GM21619 (cell line): ENCODE measurements around the gene TNNT2.

Experiments
- ATAC-seq: cut with Tn5 transposase; IDR thresholded peaks from one replicate; pipeline ENCODE4 v1.9.1; 2021; ENCODE audit not compliant: unreplicated experiment

The TNNT2 gene

GRCh38 chr1:201335901-201336300 lies 41.6 kb downstream of the TNNT2 start:
- ATAC-seq = no peak

GRCh38 chr1:201335174-201335870 lies 42.2 kb downstream of the TNNT2 start:
- no peak for ATAC-seq

GRCh38 chr1:201334325-201335173 lies 42.9 kb downstream of the TNNT2 start:
- ATAC-seq = no peak

DNA sequence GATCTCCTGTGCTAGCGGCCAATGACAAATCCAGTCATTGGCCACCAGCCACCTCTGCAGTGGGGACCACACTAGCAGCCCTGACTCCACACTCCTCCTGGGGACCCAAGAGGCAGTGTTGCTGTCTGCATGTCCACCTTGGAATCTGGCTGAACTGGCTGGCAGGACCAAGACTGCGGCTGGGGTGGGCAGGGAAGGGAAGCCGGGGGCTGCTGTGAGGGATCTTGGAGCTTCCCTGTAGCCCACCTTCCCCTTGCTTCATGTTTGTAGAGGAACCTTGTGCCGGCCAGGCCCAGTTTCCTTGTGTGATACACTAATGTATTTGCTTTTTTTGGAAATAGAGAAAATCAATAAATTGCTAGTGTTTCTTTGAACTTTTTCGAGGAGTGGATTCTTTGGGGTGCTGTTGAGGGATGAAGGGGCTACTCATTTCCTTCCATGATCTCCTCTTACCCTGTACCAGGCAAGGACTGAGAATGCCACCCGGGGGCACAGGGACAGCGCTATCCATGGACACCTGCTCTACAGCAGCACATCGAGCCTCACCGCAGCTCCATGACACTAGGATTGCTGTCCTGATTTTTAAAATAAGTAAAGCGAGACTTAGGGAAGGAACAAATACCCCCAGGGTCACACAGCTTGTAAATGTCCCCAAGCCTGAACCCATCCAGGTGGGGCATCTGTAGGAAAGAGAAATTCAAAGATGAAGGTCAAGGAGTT lies 44.7 kb downstream of the TNNT2 start:
- no peak for ATAC-seq

DNA sequence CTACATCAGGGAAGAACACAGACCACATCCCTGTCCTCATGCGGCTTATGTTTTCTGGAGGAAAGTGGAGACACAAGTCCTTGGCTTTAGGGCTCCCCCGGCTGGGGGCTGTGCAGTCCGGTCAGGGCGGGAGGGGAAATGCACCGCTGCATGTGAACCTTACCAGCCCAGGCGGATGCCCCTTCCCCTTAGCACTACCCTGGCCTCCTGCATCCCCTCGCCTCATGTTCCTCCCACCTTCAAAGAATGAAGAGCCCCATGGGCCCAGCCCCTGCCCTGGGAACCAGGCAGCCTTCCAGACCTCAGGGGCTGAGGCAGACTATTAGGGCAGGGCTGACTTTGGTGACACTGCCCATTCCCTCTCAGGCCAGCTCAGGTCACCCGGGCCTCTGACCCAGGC lies 45.5 kb downstream of the TNNT2 start:
- no peak for ATAC-seq

GRCh38 chr1:201331166-201331565 lies 46.3 kb downstream of the TNNT2 start:
- ATAC-seq = no peak

DNA sequence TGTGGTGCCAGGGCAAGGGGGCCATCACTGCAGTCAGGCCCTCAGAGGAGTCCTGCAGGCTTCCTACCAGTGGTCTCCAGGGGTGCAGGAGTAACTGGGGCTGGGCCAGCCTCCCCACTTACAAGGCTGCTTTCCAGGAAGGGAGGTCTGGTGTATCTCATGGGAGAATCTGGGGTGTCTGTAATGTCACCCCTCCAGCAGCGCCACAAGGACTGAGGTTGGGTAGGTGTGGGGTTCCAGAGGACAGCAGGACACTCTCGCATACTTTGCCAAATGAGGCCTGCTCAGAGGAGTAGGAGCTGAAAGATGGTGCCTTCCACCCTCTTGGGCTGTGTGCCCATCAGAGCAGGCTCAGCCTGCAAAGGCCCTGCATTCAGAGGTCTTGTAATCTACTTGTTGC lies 46.9 kb downstream of the TNNT2 start:
- no peak for ATAC-seq

DNA sequence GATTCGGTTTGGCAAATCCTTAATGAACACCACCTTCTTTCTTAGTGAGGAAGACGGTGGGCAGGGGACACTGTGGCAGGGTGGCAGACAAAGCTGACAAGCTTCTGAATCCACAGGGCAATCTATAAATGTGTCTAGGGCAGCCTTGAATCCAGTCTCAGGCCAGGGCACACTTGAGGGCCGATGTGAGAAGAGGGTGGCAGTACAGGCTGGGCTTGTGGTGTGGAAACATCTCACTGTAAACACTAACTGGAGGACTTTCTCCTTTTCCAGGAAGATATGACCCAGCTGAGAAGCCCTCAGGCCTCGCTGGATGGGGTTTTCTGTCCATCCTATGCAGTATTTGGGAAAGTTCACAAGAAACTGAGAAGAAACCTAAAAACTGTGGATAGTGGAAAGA lies 47.7 kb downstream of the TNNT2 start:
- ATAC-seq = no peak

DNA sequence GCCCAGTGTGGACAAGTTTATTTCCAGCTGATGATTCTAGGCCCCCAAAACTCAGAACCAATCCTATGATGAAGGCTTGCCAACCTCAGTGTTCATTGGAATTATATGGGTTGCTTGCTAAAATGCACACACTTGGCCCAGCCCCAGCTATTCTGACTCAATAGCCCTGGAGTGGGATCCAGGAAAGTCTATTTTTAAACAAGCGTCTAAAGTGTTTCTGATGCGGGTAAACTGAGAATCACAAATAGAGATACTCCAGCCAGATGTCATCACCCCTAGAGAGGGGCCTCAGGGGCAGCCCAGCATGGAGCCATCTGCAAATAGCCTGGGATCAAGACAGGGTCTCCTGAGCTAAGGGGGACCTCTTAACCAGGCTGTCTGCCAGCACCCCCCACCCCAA lies 48.2 kb downstream of the TNNT2 start:
- ATAC-seq = no peak

GRCh38 chr1:201328576-201328975 lies 48.9 kb downstream of the TNNT2 start:
- no peak for ATAC-seq

DNA sequence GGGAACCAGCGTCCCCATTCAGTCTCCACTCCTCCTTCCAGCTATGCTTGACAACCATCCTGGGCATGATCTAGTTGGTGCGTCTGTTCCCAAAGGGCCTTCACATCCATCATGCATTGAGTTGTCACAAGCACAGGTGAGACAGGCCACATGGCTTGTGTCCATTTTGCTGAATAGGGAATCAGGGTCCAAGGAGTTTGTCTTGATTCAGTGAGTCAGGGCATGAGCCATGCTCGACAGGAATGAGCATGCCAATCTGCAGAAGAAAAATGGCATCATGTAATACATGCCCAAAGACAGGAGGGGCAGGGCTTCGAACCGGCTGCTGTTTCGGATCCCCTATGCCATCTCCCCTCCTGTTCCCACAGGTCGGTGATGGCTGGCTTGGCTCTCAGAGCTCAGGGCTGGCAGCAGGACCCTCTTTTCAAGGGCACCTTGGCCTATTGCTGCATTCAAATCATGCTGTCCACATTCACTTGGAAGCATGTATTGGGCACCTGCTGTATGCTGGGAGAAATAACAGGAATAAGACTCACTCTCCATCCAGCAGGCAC lies 49.7 kb downstream of the TNNT2 start:
- ATAC-seq = no peak

GRCh38 chr1:201326710-201327109 lies 50.8 kb downstream of the TNNT2 start:
- ATAC-seq = no peak

DNA sequence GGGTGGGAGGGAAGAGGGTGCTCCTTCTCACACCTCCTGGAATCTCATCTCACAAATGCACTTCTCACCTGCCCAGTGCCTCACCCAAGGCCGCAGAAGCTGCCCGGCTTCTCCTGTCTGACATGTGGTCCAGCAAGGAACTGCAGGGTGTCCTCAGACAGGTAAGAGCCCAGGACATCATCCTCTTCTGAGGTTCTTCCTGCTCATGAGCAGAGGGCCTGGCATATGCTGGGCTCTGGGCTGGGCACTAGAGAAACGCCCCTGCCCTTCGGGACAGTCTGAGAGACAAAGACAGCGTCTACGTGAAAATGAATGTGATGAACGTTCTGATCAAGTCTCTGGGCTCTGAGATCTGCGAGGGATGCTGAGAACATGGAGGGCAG lies 51.8 kb downstream of the TNNT2 start:
- ATAC-seq = no peak

GRCh38 chr1:201324821-201325677 lies 52.4 kb downstream of the TNNT2 start:
- no peak for ATAC-seq

DNA sequence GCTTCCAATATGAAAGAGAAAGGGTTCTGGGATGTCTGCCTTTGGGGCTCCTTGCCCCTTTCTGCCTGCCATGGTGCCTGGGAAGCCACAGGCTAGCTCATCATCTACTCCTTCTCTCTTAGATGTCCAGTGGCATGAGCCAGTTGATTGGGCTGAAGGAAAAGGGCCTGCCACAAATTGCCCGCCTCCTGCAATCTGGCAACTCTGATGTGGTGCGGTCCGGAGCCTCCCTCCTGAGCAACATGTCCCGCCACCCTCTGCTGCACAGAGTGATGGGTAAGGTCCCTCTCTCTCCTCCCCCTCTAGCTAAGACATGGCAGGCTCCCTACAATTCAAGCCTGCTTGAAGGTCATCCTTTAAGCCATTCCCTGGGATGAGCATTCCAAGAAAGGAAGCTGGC lies 53.2 kb downstream of the TNNT2 start:
- no peak for ATAC-seq

- ATAC-seq = no peak
These were observed 54.6 kb downstream of the TNNT2 start for GRCh38 chr1:201322653-201323510.

GRCh38 chr1:201321826-201322390 lies 55.6 kb downstream of the TNNT2 start:
- no peak for ATAC-seq

DNA sequence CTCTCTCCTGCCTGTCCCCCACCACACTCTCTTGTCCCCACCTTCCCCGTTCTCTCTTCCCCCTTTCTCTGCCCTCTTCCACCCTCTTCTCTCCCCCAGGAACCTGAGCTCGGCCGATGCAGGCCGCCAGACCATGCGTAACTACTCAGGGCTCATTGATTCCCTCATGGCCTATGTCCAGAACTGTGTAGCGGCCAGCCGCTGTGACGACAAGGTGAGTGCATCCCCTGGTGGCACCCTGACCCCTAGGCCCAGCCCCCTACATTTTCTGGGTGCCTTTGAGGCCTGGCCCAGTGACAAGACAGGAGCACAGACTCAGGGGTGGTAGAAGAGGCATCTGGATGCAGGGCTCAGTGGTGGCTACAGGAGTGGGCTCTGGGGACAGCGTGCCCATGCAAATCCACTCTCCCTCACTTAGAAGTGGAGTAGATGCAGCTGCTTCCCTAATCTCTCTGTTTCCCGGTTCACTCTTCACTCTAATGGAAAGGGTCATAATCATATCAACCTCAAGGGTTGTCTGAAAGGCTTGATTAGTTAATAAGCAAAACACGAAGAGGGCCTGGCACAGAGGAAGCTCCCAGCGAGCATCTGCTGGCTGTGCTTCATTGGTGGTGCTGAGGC lies 57.2 kb downstream of the TNNT2 start:
- no peak for ATAC-seq

GRCh38 chr1:201319631-201320030 lies 57.8 kb downstream of the TNNT2 start:
- ATAC-seq = no peak
